Psoas muscle (tissue), 8 donors: ENCODE results near the gene POMT2. TPM values are rescaled to one million over a fixed set of nuclear protein-coding genes. Genes with fewer than 3 reads are reported as not detected.

Experiments
- ATAC-seq, 4 donors: fragments of 200-7000 bp; cut with Tn5 transposase; one replicate each; pipeline ENCODE4 v1.9.1; 2020; ENCODE audit warnings: moderate library complexity in 3 of 4, mild to moderate bottlenecking in 2 of 4
- DNase-seq, 2 donors: peaks; one replicate each; pipeline ENCODE4 v3.0.0-alpha.2; 2020
- H3K27ac ChIP-seq: fragments of 200-600 bp; one replicate; pipeline ENCODE4 v1.8.0; 2022
- H3K27me3 ChIP-seq, 3 donors: fragments of 200-600 bp in 1 of 3; one replicate each; pipeline versions ENCODE4 v1.6.1 to v1.8.0; 2013 to 2022; ENCODE audit warnings: low read length in 2 of 3, mild to moderate bottlenecking in 2 of 3, moderate library complexity in 1 of 3; ENCODE audit not compliant: insufficient read depth in 3 of 3
- H3K36me3 ChIP-seq, 2 donors: fragments of 200-600 bp in 1 of 2; one replicate each; pipeline versions ENCODE4 v1.6.1 to v1.8.0; 2013 to 2022; ENCODE audit warnings: low read depth in 1 of 2, mild to moderate bottlenecking in 1 of 2, moderate library complexity in 1 of 2; ENCODE audit not compliant: insufficient read depth in 1 of 2
- H3K4me1 ChIP-seq: fragments of 200-600 bp; one replicate; pipeline ENCODE4 v1.8.0; 2022
- H3K4me3 ChIP-seq: fragments of 200-600 bp; one replicate; pipeline ENCODE4 v1.8.0; 2022; ENCODE audit warnings: mild to moderate bottlenecking
- H3K9me3 ChIP-seq: fragments of 200-600 bp; one replicate; pipeline ENCODE4 v1.8.0; 2022
- WGBS, 3 donors: extraction: QIAGEN DNeasy Blood & Tissue Kit; methylation state at CpG; one replicate each; pipeline versions ENCODE4 v1.1.6 to v1.1.7; 2013; 5-methylcytosine and 5-hydroxymethylcytosine counted together
- intact Hi-C, 2 donors: fragments of 100-400 bp; cut with DNase I; formaldehyde crosslinking; loops; one replicate each; pipeline versions ENCODE4 v1.11.0 to v1.14.2; 2022
- polyA plus RNA-seq, 3 donors: library from polyadenylated mRNA; stranded (reverse); fragments of 200-250 nt; gene quantifications; one replicate each; pipeline ENCODE4 v1.2.3, GENCODE V29; 2013
- total RNA-seq, 4 donors: library from RNA; stranded (reverse); fragmentation: NEBNext Ultra II Directional in 2 of 4; extraction: Animal tissue kit (Norgen Biotek cat#: 25700) in 2 of 4; gene quantifications; one replicate each; pipeline versions ENCODE4 v1.2.1 to v1.2.4, GENCODE V29; 2021 to 2023
- TF ChIP-seq, protein P1 (sequence below): fragments of 200-600 bp; IDR thresholded peaks from one replicate; pipeline ENCODE4 v1.8.0; 2022; ENCODE audit warnings: antibody characterized with exemption
- donor health status: healthy with polysubstance abuse.
- donor health status: DM: no; HTN: no; CAD: no; lungs with moderate emphysema.
- donor health status: Bipolar disorder and iron deficiency.
- donor health status: healthy.
- donor health status: DM: yes; HTN: yes; CAD: no.
- donor health status: DM: no; HTN: no; CAD: no.
- donor health status: DM: no; HTN: no; CAD: no.
- donor health status: DM: yes; HTN: yes; CAD: no.

POMT2 gene
- total and polyA plus RNA-seq, 7 donors, result 17.4 to 57.5 (median 29.2) TPM

DNA sequence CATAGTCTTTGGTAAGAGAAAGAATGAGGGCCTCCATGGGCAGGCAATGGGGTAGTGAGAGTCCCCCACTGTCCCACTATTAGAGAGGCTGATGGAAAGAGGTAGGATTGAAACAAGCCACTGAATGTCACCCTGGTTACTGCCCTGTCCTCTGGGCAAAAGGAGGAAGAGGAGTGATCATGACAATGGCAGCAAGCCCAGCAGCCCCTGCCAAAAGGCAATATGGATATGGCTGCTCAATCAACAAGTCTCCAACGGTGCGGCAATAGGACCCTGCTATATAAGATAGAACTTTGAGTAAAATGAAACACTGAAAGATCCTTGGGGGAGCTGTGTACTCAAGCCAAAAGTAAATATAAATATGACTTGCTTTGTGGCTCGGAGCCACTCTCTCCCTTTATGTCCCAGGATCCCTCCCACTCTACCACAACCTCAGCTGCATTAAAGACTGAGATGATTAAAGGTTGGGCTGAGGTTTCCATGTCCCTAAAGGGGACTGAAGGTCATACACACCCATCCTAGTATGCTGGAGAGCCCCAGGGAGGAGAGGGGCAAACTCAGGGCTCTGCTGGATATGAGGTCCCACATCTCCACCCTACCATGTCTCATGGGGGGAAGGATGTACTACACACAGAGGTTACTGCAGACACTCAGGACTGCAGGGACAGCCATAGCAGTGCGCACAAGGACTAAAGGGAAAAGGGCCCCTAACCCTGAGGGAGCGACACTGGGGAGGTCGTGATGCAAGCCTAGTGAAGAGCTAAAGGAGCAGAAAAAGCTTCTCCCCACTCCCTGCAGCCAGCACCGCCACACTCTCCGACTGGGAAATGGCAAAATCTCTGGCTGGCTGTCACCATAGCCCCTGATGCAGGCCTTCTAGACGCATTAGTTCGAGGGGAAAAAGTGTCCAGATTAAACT is 5.9 kb downstream of the POMT2 start:
- peaks cover 84% of the 10 kb centered on the region for H3K4me1 ChIP-seq
- DNase-seq (no peak), ATAC-seq (peak in 3 of 4 donors; percentile 20 to 65 (median 40))
- no peaks in the 10 kb centered on the region for H3K27me3 ChIP-seq
- H3K27ac ChIP-seq, result peak overlapping the region; percentile 85
- intact Hi-C loops, result loop anchor here (10.0 kb wide), 2 partner anchors 160 to 440 kb away; no protein-coding TSS in a partner anchor
- WGBS, 3 donors, result 37 to 60% (median 39%) methylated on average over 10 of the region's 10 CpGs
- no peaks in the 10 kb centered on the region for H3K9me3 ChIP-seq
- H3K4me3 ChIP-seq, result peak overlapping the region; percentile 40
- no peaks in the 10 kb centered on the region for H3K36me3 ChIP-seq
- TF ChIP-seq, protein P1, sequence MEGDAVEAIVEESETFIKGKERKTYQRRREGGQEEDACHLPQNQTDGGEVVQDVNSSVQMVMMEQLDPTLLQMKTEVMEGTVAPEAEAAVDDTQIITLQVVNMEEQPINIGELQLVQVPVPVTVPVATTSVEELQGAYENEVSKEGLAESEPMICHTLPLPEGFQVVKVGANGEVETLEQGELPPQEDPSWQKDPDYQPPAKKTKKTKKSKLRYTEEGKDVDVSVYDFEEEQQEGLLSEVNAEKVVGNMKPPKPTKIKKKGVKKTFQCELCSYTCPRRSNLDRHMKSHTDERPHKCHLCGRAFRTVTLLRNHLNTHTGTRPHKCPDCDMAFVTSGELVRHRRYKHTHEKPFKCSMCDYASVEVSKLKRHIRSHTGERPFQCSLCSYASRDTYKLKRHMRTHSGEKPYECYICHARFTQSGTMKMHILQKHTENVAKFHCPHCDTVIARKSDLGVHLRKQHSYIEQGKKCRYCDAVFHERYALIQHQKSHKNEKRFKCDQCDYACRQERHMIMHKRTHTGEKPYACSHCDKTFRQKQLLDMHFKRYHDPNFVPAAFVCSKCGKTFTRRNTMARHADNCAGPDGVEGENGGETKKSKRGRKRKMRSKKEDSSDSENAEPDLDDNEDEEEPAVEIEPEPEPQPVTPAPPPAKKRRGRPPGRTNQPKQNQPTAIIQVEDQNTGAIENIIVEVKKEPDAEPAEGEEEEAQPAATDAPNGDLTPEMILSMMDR, result no peak

GRCh38 chr14:77314043-77314442 is 6.6 kb downstream of the POMT2 start:
- no peak for DNase-seq
- Histone ChIP-seq H3K27me3 (no peaks in the 10 kb centered on the region), H3K4me1 (peaks cover 81% of the 10 kb centered on the region), H3K4me3 (peak overlapping the region; percentile 1), H3K36me3 (no peaks in the 10 kb centered on the region), H3K27ac (peak overlapping the region; percentile 85), H3K9me3 (no peaks in the 10 kb centered on the region)
- 7 to 16% (median 11%) methylated on average over 2 of the region's 2 CpGs for WGBS, 3 donors
- intact Hi-C loops, result loop anchor here (10.0 kb wide), 2 partner anchors 159 to 439 kb away; no protein-coding TSS in a partner anchor
- TF ChIP-seq, protein P1, result no peak
- ATAC-seq, result peak; percentile 53 to 66 (median 62)

GRCh38 chr14:77313371-77313770 is 7.3 kb downstream of the POMT2 start:
- WGBS, 3 donors, result 71 to 75% (median 74%) methylated on average over 1 of the region's 1 CpG
- intact Hi-C loops, result loop anchor here (10.0 kb wide), 2 partner anchors 159 to 439 kb away; no protein-coding TSS in a partner anchor
- no peak for ATAC-seq
- Histone ChIP-seq H3K4me1 (peaks cover 76% of the 10 kb centered on the region), H3K4me3 (no peak overlapping the region), H3K27ac (peak overlapping the region; percentile 85), H3K9me3 (no peaks in the 10 kb centered on the region), H3K36me3 (no peaks in the 10 kb centered on the region), H3K27me3 (no peaks in the 10 kb centered on the region)
- DNase-seq, result no peak
- TF ChIP-seq, protein P1, result no peak

DNA sequence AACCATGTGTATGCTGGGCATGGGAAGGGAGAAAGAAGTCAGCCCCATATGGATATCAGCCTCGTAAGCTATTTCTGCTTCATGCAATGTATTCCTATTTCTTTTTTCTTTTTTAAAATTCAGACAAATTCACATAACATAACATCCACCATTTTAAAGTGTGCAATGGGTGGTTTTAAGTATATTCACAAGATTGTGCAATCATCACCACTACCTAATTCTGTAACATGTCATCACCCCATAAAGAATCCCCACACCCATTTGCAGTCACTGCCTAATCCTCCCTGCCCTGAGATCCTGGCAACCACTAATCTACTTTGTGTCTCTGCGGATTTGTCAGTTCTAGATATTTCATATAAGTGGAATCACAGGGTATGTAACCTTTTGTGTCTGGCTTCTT is 9.5 kb downstream of the POMT2 start:
- ATAC-seq, result peak in 1 of 4 donors; percentile 34

More for the DNA sequence above, 9.5 kb downstream of the POMT2 start:
- peak overlapping the region; percentile 85 for H3K27ac ChIP-seq
- no peaks in the 10 kb centered on the region for H3K9me3 ChIP-seq
- TF ChIP-seq, protein P1, result no peak
- intact Hi-C loops, result loop anchor here (10.0 kb wide), 2 partner anchors 156 to 436 kb away; no protein-coding TSS in a partner anchor
- no peaks in the 10 kb centered on the region for H3K27me3 ChIP-seq
- no peak for DNase-seq
- H3K4me3 ChIP-seq, result no peak overlapping the region
- 60 to 83% (median 70%) methylated on average over 2 of the region's 2 CpGs for WGBS, 3 donors
- no peaks in the 10 kb centered on the region for H3K36me3 ChIP-seq
- peaks cover 75% of the 10 kb centered on the region for H3K4me1 ChIP-seq
